SJCRH30 (cell line): Measurements from ENCODE around the gene TRAPPC1. TPM values are rescaled to one million over a fixed set of nuclear protein-coding genes. Genes with fewer than 3 reads are reported as not detected.
"Not testable (repeated sequence)": the region's sequence is repeated elsewhere in the genome, so short reads cannot be mapped to it uniquely, and the experiment has no call there.

Experiments
- DNase-seq, 2 experiments: peaks; one replicate each; pipeline ENCODE4 v3.0.0-alpha.2; 2015 to 2020
- H3K27ac ChIP-seq: fragments of 250-450 bp; sonication (Bioruptor Pico); 2 replicates; pipeline ENCODE4 v1.5.1; 2020; ENCODE audit warnings: mild to moderate bottlenecking, moderate library complexity
- H3K27me3 ChIP-seq: fragments of 250-450 bp; sonication (Bioruptor Pico); 2 replicates; pipeline ENCODE4 v1.5.1; 2020; ENCODE audit warnings: mild to moderate bottlenecking, moderate library complexity
- H3K36me3 ChIP-seq: fragments of 250-450 bp; sonication (Bioruptor Pico); 2 replicates; pipeline ENCODE4 v1.5.1; 2020; ENCODE audit warnings: mild to moderate bottlenecking, moderate library complexity
- H3K4me1 ChIP-seq: fragments of 250-450 bp; sonication (Bioruptor Pico); 2 replicates; pipeline ENCODE4 v1.5.1; 2020; ENCODE audit warnings: mild to moderate bottlenecking, moderate library complexity
- H3K4me3 ChIP-seq: fragments of 250-450 bp; sonication (Bioruptor Pico); 2 replicates; pipeline ENCODE4 v1.5.1; 2020; ENCODE audit warnings: mild to moderate bottlenecking, moderate library complexity
- H3K9me3 ChIP-seq: fragments of 250-450 bp; sonication (Bioruptor Pico); replicated peaks from 2 replicates; pipeline ENCODE4 v1.5.1; 2020; ENCODE audit warnings: mild to moderate bottlenecking, moderate library complexity
- total RNA-seq: library from RNA; depleted of rRNA; stranded (reverse); fragments of >200 nt; shearing (Covaris generic); gene quantifications from 2 replicates; pipeline ENCODE4 v1.2.3, GENCODE V29; 2014; rRNA removed

The TRAPPC1 gene
- total RNA-seq, result 36.5 and 38.8 TPM in 2 replicates

- Histone ChIP-seq H3K4me3 (peak within 1 kb of the TSS; percentile 74), H3K27me3 (no peaks in the 10 kb centered on the region), H3K36me3 (peaks cover 12% of the 10 kb centered on the region), H3K27ac (peak within 1 kb of the TSS; percentile 88), H3K9me3 (no peaks in the 10 kb centered on the region), H3K4me1 (0 out of 2 replicates have a peak, but pooled peaks cover 3% of the 10 kb centered on the region)
- peak; percentile 97 to 98 for DNase-seq
These were observed at the start of gene TRAPPC1, which contains the start of gene CNTROB for GRCh38 chr17:7931709-7932482. TRAPPC1 (minus strand) TSS chr17:7931946; CDS start chr17:7931829, 117 bp downstream. CNTROB (plus strand) TSS chr17:7932206; CDS start chr17:7933080, 874 bp downstream.

GRCh38 chr17:7977805-7978204, 46.1 kb upstream of the TRAPPC1 start:
- Histone ChIP-seq H3K27ac (no peak overlapping the region), H3K9me3 (no peaks in the 10 kb centered on the region), H3K27me3 (no peaks in the 10 kb centered on the region), H3K4me3 (no peak overlapping the region), H3K36me3 (no peaks in the 10 kb centered on the region), H3K4me1 (no peaks in the 10 kb centered on the region)
- DNase-seq, result no peak

GRCh38 chr17:7977039-7977438, 45.3 kb upstream of the TRAPPC1 start:
- Histone ChIP-seq H3K4me3 (no peak overlapping the region), H3K36me3 (no peaks in the 10 kb centered on the region), H3K27ac (no peak overlapping the region), H3K27me3 (no peaks in the 10 kb centered on the region), H3K9me3 (no peaks in the 10 kb centered on the region), H3K4me1 (no peaks in the 10 kb centered on the region)
- DNase-seq, result no peak

DNA sequence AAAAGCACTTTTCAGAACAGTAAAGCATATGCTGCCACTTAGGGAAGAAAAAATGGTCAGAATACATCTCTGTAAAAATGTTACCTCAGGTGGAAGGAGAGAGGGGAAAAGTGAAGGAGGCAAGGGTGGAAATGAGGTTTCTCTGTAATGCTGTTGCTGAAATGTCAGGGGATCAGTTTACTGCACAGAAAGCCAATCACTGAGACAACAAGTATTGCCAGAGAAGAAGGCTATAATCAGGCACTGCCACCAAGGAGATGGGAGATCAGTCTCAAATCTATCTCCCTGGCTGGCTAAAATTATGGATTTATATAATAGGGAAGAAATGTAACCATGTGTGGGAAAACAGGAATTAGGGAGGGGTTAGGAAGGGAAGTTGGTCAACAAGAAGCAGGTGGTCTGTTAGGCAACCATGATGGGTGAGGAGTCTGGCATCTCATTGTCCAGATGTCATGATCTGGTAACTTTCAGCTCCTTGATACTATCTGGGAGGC, 42.9 kb upstream of the TRAPPC1 start:
- Histone ChIP-seq H3K4me3 (no peak overlapping the region), H3K9me3 (no peaks in the 10 kb centered on the region), H3K27me3 (no peaks in the 10 kb centered on the region), H3K27ac (no peak overlapping the region), H3K4me1 (no peaks in the 10 kb centered on the region), H3K36me3 (no peaks in the 10 kb centered on the region)
- no peak for DNase-seq

GRCh38 chr17:7972131-7972785, 40.5 kb upstream of the TRAPPC1 start:
- no peaks in the 10 kb centered on the region for H3K9me3 ChIP-seq
- H3K4me3 ChIP-seq, result no peak overlapping the region
- no peaks in the 10 kb centered on the region for H3K27me3 ChIP-seq
- DNase-seq, result no peak
- no peaks in the 10 kb centered on the region for H3K4me1 ChIP-seq
- no peak overlapping the region for H3K27ac ChIP-seq
- no peaks in the 10 kb centered on the region for H3K36me3 ChIP-seq

GRCh38 chr17:7971651-7972050, 39.9 kb upstream of the TRAPPC1 start:
- Histone ChIP-seq H3K4me1 (no peaks in the 10 kb centered on the region), H3K27me3 (no peaks in the 10 kb centered on the region), H3K36me3 (no peaks in the 10 kb centered on the region), H3K9me3 (no peaks in the 10 kb centered on the region), H3K27ac (no peak overlapping the region), H3K4me3 (no peak overlapping the region)
- no peak for DNase-seq

- Histone ChIP-seq H3K27me3 (no peaks in the 10 kb centered on the region), H3K27ac (no peak overlapping the region), H3K36me3 (no peaks in the 10 kb centered on the region), H3K9me3 (no peaks in the 10 kb centered on the region), H3K4me1 (no peaks in the 10 kb centered on the region), H3K4me3 (no peak overlapping the region)
- no peak for DNase-seq
These were observed 37.7 kb upstream of the TRAPPC1 start for GRCh38 chr17:7969433-7969832.

DNA sequence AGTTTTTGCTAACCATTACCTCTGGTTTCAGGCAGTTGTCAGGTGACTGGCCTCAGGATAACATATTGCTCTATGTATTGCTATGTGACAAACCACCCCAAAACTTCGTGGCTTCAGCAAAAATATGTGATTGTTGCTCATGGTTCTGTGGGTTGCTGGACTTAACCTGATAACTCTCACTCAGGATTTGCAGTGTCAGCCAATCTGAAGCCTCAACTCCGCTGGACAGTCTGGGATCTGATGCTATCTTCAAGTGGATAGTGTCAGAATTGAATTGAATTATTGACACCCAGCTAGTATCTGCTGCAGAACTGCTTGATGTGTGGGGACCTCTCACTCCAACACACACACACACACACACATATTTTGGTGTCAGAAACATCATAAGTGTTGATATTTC, 36.0 kb upstream of the TRAPPC1 start:
- no peaks in the 10 kb centered on the region for H3K27me3 ChIP-seq
- no peaks in the 10 kb centered on the region for H3K9me3 ChIP-seq
- no peak overlapping the region for H3K4me3 ChIP-seq
- no peaks in the 10 kb centered on the region for H3K36me3 ChIP-seq
- no peak overlapping the region for H3K27ac ChIP-seq
- no peaks in the 10 kb centered on the region for H3K4me1 ChIP-seq
- no peak for DNase-seq

DNA sequence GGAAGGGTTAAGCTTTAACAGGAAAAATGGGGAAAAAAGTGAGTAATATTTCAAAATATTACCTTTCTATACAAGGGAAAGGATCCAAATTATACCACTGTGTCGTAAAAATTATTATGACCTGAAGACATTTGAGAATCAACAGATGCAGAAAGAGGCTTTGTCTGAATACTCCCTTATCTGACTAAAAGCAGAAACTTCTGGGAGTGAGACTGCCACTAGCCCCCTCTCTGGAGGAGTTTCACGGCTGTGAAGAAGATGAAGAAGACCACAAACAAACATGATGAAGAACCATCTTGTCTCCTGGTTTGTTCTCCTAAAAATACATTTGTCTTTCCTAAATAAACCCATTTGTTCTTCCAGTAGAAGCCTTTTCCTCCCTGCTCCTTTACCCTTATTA, 29.7 kb upstream of the TRAPPC1 start:
- H3K4me3 ChIP-seq, result no peak overlapping the region
- no peaks in the 10 kb centered on the region for H3K9me3 ChIP-seq
- DNase-seq, result no peak
- no peaks in the 10 kb centered on the region for H3K36me3 ChIP-seq
- no peaks in the 10 kb centered on the region for H3K4me1 ChIP-seq
- no peaks in the 10 kb centered on the region for H3K27me3 ChIP-seq
- no peak overlapping the region for H3K27ac ChIP-seq

DNA sequence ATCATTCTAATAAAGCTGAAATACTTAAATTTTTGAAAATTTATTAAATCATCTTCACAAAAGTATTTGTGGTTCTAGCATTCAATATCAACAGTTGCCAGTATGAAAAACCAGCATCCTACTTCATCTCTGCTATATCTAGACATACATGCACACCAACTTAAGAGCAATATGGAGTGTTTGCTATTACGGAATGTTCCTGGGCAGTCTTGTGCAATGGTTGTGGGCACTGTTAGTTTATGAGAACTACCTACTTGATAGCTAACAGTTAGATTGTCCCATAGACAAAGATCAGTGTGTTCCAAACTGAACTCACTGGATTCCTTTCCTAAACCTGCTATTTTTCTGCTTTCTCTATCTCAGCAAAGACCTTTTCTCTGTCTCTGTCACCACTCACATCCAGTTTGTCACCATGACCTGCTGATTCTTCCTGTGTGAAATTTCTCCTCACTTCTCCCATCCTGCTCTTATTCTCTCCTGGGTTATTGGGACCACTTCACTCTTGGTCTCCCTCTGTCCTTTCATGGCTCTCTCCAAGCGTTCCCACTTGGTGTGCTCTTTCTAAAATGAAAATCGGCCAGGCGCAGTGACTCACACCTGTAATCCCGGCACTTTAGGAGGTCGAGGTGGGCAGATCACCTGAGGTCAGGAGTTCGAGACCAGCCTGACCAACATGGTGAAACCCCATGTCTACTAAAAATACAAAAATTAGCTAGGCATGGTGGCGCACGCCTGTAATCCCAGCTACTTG, 27.9 kb upstream of the TRAPPC1 start:
- H3K4me3 ChIP-seq, result no peak overlapping the region
- DNase-seq, result no peak

DNA sequence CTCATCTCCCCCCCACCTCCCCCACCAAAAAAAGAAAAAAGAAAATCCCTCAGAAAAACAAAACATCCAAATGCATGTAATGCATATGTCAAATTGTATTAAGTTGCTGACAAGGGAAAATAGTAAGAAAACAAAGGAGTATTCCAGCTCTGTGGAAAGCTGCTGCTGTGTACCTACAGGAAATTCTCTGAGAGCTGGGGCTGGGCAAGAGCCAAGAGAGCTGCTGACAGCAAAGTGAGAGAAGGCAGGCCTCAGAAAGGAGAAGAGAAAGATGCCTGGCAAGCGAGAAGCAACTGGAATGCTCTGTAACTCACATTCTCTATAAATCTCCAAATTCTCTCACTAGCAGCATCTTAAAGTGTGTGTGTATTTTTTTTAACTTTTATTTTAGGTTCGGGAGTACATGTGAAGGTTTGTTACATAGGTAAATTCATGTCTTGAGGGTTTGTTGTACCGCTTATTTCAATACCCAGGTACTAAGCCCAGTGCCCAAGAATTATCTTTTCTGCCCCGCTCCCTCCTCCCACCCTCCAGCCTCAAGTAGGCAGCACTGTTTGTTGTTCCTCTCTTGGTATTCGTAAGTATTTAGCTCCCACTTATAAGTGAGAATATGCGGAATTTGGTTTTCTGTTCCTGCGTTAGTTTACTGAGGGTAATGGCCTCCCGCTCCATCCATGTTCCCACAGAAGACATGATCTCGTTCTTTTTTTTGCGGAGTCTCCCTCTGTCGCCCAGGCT, 24.7 kb upstream of the TRAPPC1 start:
- H3K27ac ChIP-seq, result no peak overlapping the region
- no peak for DNase-seq

More for the DNA sequence above, 27.9 kb upstream of the TRAPPC1 start:
- Histone ChIP-seq H3K9me3 (no peaks in the 10 kb centered on the region), H3K36me3 (no peaks in the 10 kb centered on the region), H3K27me3 (no peaks in the 10 kb centered on the region), H3K27ac (no peak overlapping the region), H3K4me1 (no peaks in the 10 kb centered on the region)

DNA sequence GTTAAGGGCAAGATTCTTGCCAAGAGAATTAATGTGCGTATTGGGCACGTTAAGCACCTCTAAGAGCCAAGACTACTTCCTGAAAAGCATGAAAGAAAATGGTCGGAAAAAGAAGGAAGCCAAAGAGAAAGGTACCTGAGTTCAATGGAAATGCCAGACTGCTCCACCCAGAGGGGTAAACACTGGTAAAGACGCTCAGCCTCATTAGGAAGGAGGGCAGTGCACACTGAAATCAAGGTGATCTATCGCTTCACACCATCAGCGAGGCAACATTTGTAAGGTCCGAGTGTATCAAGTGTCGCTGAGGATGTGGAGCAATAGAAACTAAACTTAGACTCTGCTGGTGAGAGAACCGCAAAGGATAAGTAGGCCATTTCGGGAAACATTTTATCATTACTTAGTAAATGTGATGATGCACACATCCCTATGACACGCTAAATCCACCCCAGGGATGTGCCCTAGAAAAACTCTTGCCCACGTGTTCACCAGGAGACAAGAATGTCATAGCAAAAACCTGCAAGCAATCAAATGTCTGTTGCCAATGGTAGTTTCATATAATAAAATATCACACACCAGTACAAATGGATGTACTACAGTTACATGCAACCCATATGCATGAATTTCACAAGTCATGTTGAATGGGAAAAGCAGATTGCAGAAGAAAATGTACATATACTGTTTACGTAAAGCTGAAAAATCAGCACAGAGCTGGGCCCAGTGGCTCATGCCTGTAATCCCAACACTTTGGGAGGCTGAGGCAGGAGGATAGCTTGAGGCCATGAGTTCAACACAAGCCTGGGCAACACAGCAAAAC, 23.9 kb upstream of the TRAPPC1 start:
- Histone ChIP-seq H3K9me3 (no peaks in the 10 kb centered on the region), H3K4me1 (no peaks in the 10 kb centered on the region), H3K27ac (no peak overlapping the region), H3K36me3 (no peaks in the 10 kb centered on the region), H3K4me3 (no peak overlapping the region), H3K27me3 (no peaks in the 10 kb centered on the region)
- no peak for DNase-seq

More for the DNA sequence above, 24.7 kb upstream of the TRAPPC1 start:
- H3K9me3 ChIP-seq, result no peaks in the 10 kb centered on the region
- H3K36me3 ChIP-seq, result no peaks in the 10 kb centered on the region
- H3K27me3 ChIP-seq, result no peaks in the 10 kb centered on the region
- H3K4me1 ChIP-seq, result no peaks in the 10 kb centered on the region
- no peak overlapping the region for H3K4me3 ChIP-seq

GRCh38 chr17:7953266-7953665, 21.5 kb upstream of the TRAPPC1 start:
- not testable (repeated sequence) for H3K9me3 ChIP-seq, DNase-seq, H3K4me3 ChIP-seq, H3K4me1 ChIP-seq, H3K36me3 ChIP-seq, H3K27ac ChIP-seq, H3K27me3 ChIP-seq
